HL-60/S4 treated with phorbol 12-myristate 13-acetate at 8.2 ng/mL for 4 days and 3 days (cell line): ENCODE results near the gene PSPN.

Experiments used
- in situ Hi-C: fragments of 300-500 bp; cut with MboI; formaldehyde crosslinking; loops from 2 replicates; pipeline ENCODE4 v1.15.0; 2022; ENCODE audit warnings: low sequenced_read_pairs

Gene PSPN

GRCh38 chr19:6375411-6376010 lies at the start of gene PSPN:
Gene PSPN (minus strand): TSS chr19:6375933. CDS start chr19:6375849, 84 bp downstream.
- in situ Hi-C loops = no loop called here

- in situ Hi-C loops = no loop called here
These were observed 49.4 kb upstream of the PSPN start for GRCh38 chr19:6424939-6425731.

- in situ Hi-C loops = no loop called here
These were observed 48.6 kb upstream of the PSPN start, which contains the start of gene KHSRP for GRCh38 chr19:6424195-6424938. Gene KHSRP (minus strand): TSS chr19:6424811. CDS start chr19:6424701, 110 bp downstream.

- in situ Hi-C loops = no loop called here
These were observed 47.9 kb upstream of the PSPN start for GRCh38 chr19:6423499-6424194.

GRCh38 chr19:6421075-6422014 lies 45.6 kb upstream of the PSPN start:
- in situ Hi-C loops = no loop called here

- in situ Hi-C loops = no loop called here
These were observed 42.8 kb upstream of the PSPN start for GRCh38 chr19:6418562-6418932.

- in situ Hi-C loops = no loop called here
These were observed 42.2 kb upstream of the PSPN start for GRCh38 chr19:6417713-6418561.

- in situ Hi-C loops = no loop called here
These were observed 41.1 kb upstream of the PSPN start for GRCh38 chr19:6416658-6417405.

GRCh38 chr19:6415591-6416190 lies 40.0 kb upstream of the PSPN start:
- in situ Hi-C loops = no loop called here

- in situ Hi-C loops = no loop called here
These were observed 39.3 kb upstream of the PSPN start for GRCh38 chr19:6414793-6415590.

- in situ Hi-C loops = no loop called here
These were observed 38.2 kb upstream of the PSPN start for GRCh38 chr19:6413721-6414643.

- in situ Hi-C loops = no loop called here
These were observed 37.6 kb upstream of the PSPN start for GRCh38 chr19:6413291-6413690.

GRCh38 chr19:6412447-6413091 lies 36.8 kb upstream of the PSPN start:
- in situ Hi-C loops = no loop called here

GRCh38 chr19:6412061-6412446 lies 36.3 kb upstream of the PSPN start:
- in situ Hi-C loops = no loop called here

- in situ Hi-C loops = no loop called here
These were observed 33.6 kb upstream of the PSPN start for GRCh38 chr19:6409346-6409745.

GRCh38 chr19:6406401-6406800 lies 30.7 kb upstream of the PSPN start:
- in situ Hi-C loops = no loop called here
